B cell (primary cell): ENCODE measurements around the gene ZNF648.

Source experiments
- EZH2 ChIP-seq: IDR thresholded peaks from 2 replicates; pipeline ENCODE4 v1.6.1; 2012; ENCODE audit warnings: borderline replicate concordance, low read depth, mild to moderate bottlenecking, moderate library complexity, low read length; ENCODE audit not compliant: insufficient read depth, poor library complexity, severe bottlenecking
- TF ChIP-seq, protein P1 (sequence below): fragments of 200-600 bp; IDR thresholded peaks from one replicate; pipeline ENCODE4 v1.8.0; 2022; ENCODE audit warnings: antibody characterized with exemption, mild to moderate bottlenecking

GRCh38 chr1:182061594-182061993, at the start of gene ZNF648:
- TF ChIP-seq, protein P1, sequence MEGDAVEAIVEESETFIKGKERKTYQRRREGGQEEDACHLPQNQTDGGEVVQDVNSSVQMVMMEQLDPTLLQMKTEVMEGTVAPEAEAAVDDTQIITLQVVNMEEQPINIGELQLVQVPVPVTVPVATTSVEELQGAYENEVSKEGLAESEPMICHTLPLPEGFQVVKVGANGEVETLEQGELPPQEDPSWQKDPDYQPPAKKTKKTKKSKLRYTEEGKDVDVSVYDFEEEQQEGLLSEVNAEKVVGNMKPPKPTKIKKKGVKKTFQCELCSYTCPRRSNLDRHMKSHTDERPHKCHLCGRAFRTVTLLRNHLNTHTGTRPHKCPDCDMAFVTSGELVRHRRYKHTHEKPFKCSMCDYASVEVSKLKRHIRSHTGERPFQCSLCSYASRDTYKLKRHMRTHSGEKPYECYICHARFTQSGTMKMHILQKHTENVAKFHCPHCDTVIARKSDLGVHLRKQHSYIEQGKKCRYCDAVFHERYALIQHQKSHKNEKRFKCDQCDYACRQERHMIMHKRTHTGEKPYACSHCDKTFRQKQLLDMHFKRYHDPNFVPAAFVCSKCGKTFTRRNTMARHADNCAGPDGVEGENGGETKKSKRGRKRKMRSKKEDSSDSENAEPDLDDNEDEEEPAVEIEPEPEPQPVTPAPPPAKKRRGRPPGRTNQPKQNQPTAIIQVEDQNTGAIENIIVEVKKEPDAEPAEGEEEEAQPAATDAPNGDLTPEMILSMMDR, result no peak
- no peak for TF ChIP-seq EZH2
